SK-N-MC (cell line): ENCODE data around the gene COL27A1.

Experiments
- DNase-seq: peaks from one replicate; pipeline ENCODE4 v3.0.0-alpha.2; 2011; ENCODE audit warnings: low read depth, low spot score
- H3K27ac ChIP-seq: fragments of 200-600 bp; sonication (generic); 2 replicates; pipeline ENCODE4 v1.5.1; 2016; ENCODE audit warnings: mixed run types
- H3K36me3 ChIP-seq: fragments of 200-600 bp; sonication (generic); 2 replicates; pipeline ENCODE4 v1.6.1; 2017; ENCODE audit warnings: antibody characterized with exemption, low read length, mixed read lengths; ENCODE audit not compliant: insufficient read depth
- H3K4me3 ChIP-seq: fragments of 200-600 bp; sonication (generic); 2 replicates; pipeline ENCODE4 v1.5.1; 2016
- H3K9ac ChIP-seq: fragments of 200-600 bp; sonication (generic); 2 replicates; pipeline ENCODE4 v1.8.0; 2017; ENCODE audit warnings: mixed run types, mixed read lengths; ENCODE audit not compliant: insufficient read length
- H3K9me3 ChIP-seq: fragments of 200-600 bp; sonication (generic); 2 replicates; pipeline ENCODE4 v1.6.1; 2017; ENCODE audit warnings: low read depth, mild to moderate bottlenecking, antibody characterized with exemption, low read length, moderate library complexity, mixed read lengths
- EZH2 ChIP-seq: fragments of 200-600 bp; sonication (generic); IDR thresholded peaks from one replicate; pipeline ENCODE4 v1.6.1; 2017; ENCODE audit warnings: antibody characterized with exemption
- FOXP2 ChIP-seq: optimal IDR thresholded peaks from 2 replicates; pipeline ENCODE3; 2011; ENCODE audit warnings: mild to moderate bottlenecking, moderate library complexity; ENCODE audit not compliant: insufficient read depth; ENCODE audit errors: extremely low read length, control extremely low read depth
- POLR2AphosphoS5 ChIP-seq: IDR thresholded peaks from 2 replicates; pipeline ENCODE4 v1.6.1; 2012; ENCODE audit warnings: mild to moderate bottlenecking, low read depth, low read length, borderline replicate concordance

COL27A1 gene

GRCh38 chr9:114286146-114286679, 130.9 kb downstream of the COL27A1 start:
- TF ChIP-seq EZH2 (no peak), POLR2AphosphoS5 (no peak), FOXP2 (no peak)
- H3K27ac ChIP-seq = no peak overlapping the region
- H3K36me3 ChIP-seq = peaks cover 5% of the 10 kb centered on the region; the same call in 1 of the 2 replicates
- H3K9me3 ChIP-seq = no peaks in the 10 kb centered on the region
- no peak overlapping the region for H3K9ac ChIP-seq
- no peak overlapping the region for H3K4me3 ChIP-seq
- no peak for DNase-seq

- Histone ChIP-seq H3K36me3 (peaks cover 7% of the 10 kb centered on the region; the same call in 1 of the 2 replicates), H3K9me3 (no peaks in the 10 kb centered on the region), H3K27ac (no peak overlapping the region), H3K4me3 (no peak overlapping the region), H3K9ac (no peak overlapping the region)
- DNase-seq = no peak
- TF ChIP-seq EZH2 = no peak
- TF ChIP-seq POLR2AphosphoS5 = no peak
- TF ChIP-seq FOXP2 = no peak
Measured at GRCh38 chr9:114287001-114287762, 131.8 kb downstream of the COL27A1 start.

GRCh38 chr9:114287763-114288192, 132.4 kb downstream of the COL27A1 start:
- TF ChIP-seq POLR2AphosphoS5 (no peak), FOXP2 (no peak), EZH2 (no peak)
- no peaks in the 10 kb centered on the region for H3K9me3 ChIP-seq
- H3K9ac ChIP-seq = no peak overlapping the region
- peaks cover 12% of the 10 kb centered on the region for H3K36me3 ChIP-seq
- DNase-seq = no peak
- H3K4me3 ChIP-seq = no peak overlapping the region
- H3K27ac ChIP-seq = no peak overlapping the region

- no peak overlapping the region for H3K27ac ChIP-seq
Measured at GRCh38 chr9:114288193-114289091, 133.1 kb downstream of the COL27A1 start.

GRCh38 chr9:114289106-114289505, 133.8 kb downstream of the COL27A1 start:
- Histone ChIP-seq H3K4me3 (no peak overlapping the region), H3K27ac (no peak overlapping the region), H3K36me3 (peaks cover 22% of the 10 kb centered on the region)

More at GRCh38 chr9:114288193-114289091, 133.1 kb downstream of the COL27A1 start:
- no peak for DNase-seq
- Histone ChIP-seq H3K36me3 (peaks cover 19% of the 10 kb centered on the region), H3K4me3 (no peak overlapping the region), H3K9ac (no peak overlapping the region), H3K9me3 (no peaks in the 10 kb centered on the region)
- TF ChIP-seq EZH2 = no peak
- TF ChIP-seq FOXP2 = no peak
- TF ChIP-seq POLR2AphosphoS5 = no peak

GRCh38 chr9:114289571-114290481, 134.5 kb downstream of the COL27A1 start:
- Histone ChIP-seq H3K9ac (no peak overlapping the region), H3K36me3 (peaks cover 27% of the 10 kb centered on the region), H3K9me3 (peaks cover 7% of the 10 kb centered on the region; the same call in 1 of the 2 replicates), H3K4me3 (no peak overlapping the region), H3K27ac (no peak overlapping the region)
- no peak for TF ChIP-seq FOXP2
- no peak for TF ChIP-seq POLR2AphosphoS5
- TF ChIP-seq EZH2 = no peak
- no peak for DNase-seq

More at GRCh38 chr9:114289106-114289505, 133.8 kb downstream of the COL27A1 start:
- Histone ChIP-seq H3K9me3 (no peaks in the 10 kb centered on the region), H3K9ac (no peak overlapping the region)
- no peak for DNase-seq
- TF ChIP-seq FOXP2 (no peak), EZH2 (no peak), POLR2AphosphoS5 (no peak)

- TF ChIP-seq POLR2AphosphoS5 (no peak), FOXP2 (no peak), EZH2 (no peak)
- Histone ChIP-seq H3K4me3 (no peak overlapping the region), H3K9ac (no peak overlapping the region), H3K9me3 (peaks cover 9% of the 10 kb centered on the region; the same call in 1 of the 2 replicates), H3K27ac (no peak overlapping the region), H3K36me3 (peaks cover 33% of the 10 kb centered on the region)
- no peak for DNase-seq
Measured at GRCh38 chr9:114290561-114290986, 135.2 kb downstream of the COL27A1 start.
